Bronchus fibroblast of lung (primary cell): ENCODE measurements around the gene ANKRD18B. TPM values are rescaled to one million over a fixed set of nuclear protein-coding genes. Genes with fewer than 3 reads are reported as not detected.

ENCODE experiments used
- total RNA-seq: library from RNA; depleted of rRNA; stranded (reverse); fragments of >200 nt; gene quantifications from 2 replicates; pipeline ENCODE4 v1.2.3, GENCODE V29; 2015

The ANKRD18B gene
- 0.17 and 0.74 TPM in 2 replicates for total RNA-seq

DNA sequence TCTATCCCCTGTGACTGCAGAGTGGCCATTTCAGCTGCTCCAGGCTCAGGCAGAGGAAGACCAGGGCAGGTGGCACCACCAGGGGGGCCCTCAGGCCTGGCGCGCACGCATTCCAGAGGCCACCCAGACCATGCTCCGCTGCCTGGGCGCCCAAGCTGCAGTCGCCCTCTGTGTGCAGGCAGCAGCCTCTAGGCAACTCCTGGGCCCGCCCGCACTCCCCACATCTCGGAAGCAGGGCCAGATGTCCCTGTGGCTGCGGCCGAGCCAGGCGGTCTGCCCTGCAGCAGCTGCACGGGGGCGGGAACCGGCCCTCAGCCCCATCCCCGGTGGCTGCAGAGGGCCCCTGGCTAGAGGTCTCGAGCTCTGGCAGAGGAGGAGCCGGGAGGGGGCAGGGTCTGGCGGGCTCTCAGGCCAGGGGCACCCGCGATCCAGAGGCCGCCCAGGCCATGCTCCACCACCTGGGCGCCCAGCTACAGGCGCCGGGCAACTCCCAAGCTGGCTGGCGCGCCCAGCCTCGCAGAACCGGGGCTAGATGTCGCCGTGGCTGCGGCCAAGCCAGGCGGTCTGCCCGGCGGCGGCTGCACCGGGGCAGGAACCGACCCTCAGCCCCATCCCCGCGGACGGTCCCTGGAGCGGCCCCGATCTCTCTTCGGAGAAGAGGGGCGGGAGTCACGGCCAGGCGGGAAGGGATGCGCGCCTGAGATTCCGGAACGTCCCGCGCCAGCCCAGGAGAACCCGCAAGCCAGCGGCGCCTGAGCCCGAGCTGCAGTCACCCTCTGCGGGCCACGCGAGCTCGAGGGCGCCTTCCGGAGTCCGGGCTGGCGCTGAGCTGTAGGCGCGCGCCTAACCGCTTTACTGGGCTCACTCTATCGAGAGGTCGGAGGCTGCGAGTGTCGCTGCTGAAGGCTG is at the start of gene ANKRD18B:
Gene ANKRD18B (plus strand): TSS at position 855 of the 909 bp plus-strand sequence. CDS start 239 bp downstream, outside the sequence.

Other genes with a start within 250 kb of the ANKRD18B start
- 15.8 and 18.0 TPM in 2 replicates for gene NFX1, start 233.7 kb upstream of the ANKRD18B start, total RNA-seq
- gene AQP7, start 121.7 kb upstream of the ANKRD18B start, total RNA-seq, result not detected in 2 replicates
- 2.4 and 3.5 TPM in 2 replicates for gene AQP3, start 76.7 kb upstream of the ANKRD18B start, total RNA-seq
- gene NOL6, start 50.3 kb upstream of the ANKRD18B start, total RNA-seq, result 30.8 and 31.5 TPM in 2 replicates